Astrocyte of the hippocampus (primary cell): ENCODE results near the gene FAM209A.

Source experiments
- DNase-seq: peaks from one replicate; pipeline ENCODE4 v3.0.0; 2011; ENCODE audit warnings: low read depth, low spot score

Gene FAM209A

GRCh38 chr20:56540415-56540814 is 15.9 kb downstream of the FAM209A start:
- no peak for DNase-seq

DNA sequence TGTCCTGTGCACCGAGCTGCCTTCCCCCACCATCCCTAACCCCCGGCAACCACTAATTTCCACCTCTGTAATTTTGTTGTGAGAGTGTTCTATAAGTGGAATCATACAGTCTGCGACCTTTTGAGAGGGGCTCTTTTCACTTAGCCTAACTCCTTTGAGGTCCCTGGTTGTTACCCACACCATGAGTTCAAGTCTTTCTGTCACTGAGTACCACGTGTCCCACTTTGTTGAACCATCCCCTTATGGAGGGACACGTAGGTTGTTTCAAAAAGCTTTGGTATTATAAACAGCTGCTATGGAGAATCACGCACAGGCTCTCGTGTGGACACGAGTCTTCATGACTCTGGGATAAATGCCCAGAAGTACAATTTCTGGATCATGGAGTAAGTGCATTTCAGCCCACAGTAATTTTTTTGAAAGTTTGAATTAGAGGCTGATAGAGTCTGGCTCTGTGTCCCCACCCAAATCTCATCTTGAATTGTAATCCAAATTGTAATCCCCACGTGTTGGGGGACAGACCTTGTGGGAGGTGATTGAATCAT is 18.0 kb downstream of the FAM209A start:
- DNase-seq, result no peak

GRCh38 chr20:56551571-56551970 is 27.0 kb downstream of the FAM209A start:
- DNase-seq, result no peak

- DNase-seq, result no peak
Measured at GRCh38 chr20:56552911-56553629, 28.5 kb downstream of the FAM209A start.

- DNase-seq, result peak; percentile 96
Measured at GRCh38 chr20:56554869-56555268, 30.3 kb downstream of the FAM209A start.

DNA sequence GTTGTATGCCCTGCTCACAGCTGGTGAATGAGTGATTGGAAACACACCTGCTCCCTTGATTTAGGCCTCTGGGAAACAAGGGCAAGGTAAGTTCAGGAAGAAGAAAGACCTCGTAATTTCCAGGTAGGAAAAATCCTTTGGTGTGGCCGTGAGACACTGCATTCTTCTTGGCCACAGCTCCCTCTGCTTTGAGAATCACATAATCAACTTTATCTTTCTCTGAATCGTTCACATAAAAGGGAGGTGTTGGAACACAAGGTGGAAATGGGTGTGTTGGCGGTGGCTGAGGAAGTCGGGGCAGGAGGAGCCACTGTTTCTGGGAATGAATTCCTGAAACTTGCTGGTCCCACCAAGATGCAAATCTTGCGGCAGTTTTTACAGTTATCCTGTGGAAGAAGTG is 34.4 kb downstream of the FAM209A start:
- DNase-seq, result no peak

DNA sequence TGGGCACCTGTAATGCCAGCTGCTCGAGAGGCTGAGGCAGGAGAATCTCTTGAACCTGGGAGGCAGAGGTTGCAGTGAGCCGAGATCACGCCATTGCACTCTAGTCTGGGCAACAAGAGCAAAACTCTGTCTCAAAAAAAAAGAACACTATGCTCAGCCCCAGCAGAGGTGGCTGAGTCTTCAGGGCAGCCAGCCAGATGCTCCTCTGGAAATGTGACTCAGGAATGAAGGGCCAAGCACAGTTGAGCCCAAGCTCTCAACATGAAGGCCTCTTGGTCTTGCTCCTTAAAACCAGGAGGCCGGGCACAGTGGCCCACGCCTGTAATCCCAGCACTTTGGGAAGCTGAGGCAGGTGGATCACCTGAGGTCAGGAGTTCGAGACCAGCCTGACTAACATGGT is 40.0 kb downstream of the FAM209A start:
- peak; percentile 11 for DNase-seq

DNA sequence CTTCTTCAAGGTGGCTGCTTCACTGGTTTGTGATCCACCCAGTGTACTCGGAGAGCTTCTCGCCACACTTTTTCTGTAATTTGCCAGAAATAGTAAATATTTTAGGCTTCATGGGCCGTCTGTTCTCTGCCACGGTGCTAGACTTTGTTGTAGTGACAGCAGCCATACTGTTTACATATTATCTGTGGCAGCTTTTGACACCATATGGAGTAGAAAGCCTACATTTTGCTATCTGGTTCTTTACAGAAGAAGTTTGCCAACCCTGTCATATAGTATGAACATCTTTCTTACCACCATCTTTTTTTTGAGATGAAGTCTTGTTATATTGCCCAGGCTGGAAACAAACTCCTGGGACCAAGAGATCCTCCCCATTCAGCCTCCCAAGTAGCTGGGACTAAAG is 41.0 kb downstream of the FAM209A start:
- no peak for DNase-seq

- no peak for DNase-seq
Measured at GRCh38 chr20:56566621-56567020, 42.1 kb downstream of the FAM209A start.

GRCh38 chr20:56570832-56571231 is 46.3 kb downstream of the FAM209A start:
- no peak for DNase-seq

GRCh38 chr20:56572172-56572571 is 47.6 kb downstream of the FAM209A start:
- DNase-seq, result no peak

GRCh38 chr20:56573986-56574385 is 49.4 kb downstream of the FAM209A start:
- no peak for DNase-seq

- no peak for DNase-seq
Measured at GRCh38 chr20:56574531-56575142, 50.1 kb downstream of the FAM209A start.

DNA sequence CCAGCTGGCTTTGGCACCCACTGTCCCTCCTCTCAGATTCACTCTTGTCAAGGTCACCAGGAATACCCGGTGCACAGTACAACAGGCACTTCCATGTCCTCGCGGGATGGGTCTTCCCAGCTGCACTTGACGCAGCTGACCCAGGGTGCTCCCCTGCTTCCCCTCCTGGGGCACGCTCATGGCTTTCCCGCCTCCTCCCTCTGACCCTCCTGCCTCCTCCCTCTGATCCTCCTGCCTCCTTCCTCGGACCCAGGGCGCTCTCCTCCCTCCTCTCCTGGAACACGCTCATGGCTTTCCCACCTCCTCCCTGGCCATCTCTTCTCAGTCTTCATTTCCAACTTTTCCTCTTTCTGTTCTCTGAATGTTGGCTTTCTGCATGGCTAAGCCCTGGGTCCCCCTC is 50.6 kb downstream of the FAM209A start:
- DNase-seq, result no peak
